Measurements from ENCODE around the gene UHRF1.

The UHRF1 gene

DNA sequence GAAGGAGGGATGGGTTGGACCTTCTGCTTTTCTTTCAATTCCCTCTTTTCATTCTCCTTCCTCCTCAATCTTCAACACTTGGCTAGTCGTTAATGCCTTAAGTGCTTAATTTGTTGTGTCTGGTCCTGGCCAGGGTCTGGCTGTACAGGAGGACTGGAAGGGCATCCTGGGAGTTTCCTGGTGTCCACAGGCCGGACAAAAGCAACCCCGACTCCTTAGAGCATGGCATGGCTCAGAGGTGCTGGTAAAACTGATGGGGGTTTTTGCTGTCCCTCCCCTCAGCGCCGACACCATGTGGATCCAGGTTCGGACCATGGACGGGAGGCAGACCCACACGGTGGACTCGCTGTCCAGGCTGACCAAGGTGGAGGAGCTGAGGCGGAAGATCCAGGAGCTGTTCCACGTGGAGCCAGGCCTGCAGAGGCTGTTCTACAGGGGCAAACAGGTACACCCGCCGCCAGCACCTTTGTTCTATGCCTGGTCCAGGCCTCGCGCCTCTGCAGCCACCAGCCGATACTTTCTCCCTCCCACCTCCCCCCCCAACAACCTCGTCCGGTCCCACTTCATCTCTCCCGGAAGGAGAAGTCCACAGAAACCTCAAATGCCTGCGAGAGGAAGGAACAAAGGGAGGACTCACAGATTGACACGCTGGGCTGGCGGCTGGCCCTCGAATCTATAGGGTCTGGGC, 1.4 kb downstream of the UHRF1 start:
- Histone ChIP-seq H3K4me2 (ENCODE audit: low read length) (peak overlapping the region; percentile 90), H3K9ac (ENCODE audit: low read length) (peak overlapping the region; percentile 96), H3K79me2 (ENCODE audit: low read length) (peaks cover 59% of the 10 kb centered on the region), H2AFZ (ENCODE audit: low read depth, low read length) (no peak overlapping the region), H3K36me3 (replicated peaks; ENCODE audit: low read depth, low read length) (peaks cover 48% of the 10 kb centered on the region), H4K20me1 (ENCODE audit: insufficient read depth, low read length) (peaks cover 42% of the 10 kb centered on the region), H3K27me3 (ENCODE audit: low read depth, low read length) (0 out of 2 replicates have a peak, but pooled peaks cover 11% of the 10 kb centered on the region), H3K4me1 (ENCODE audit: low read length) (peaks cover 23% of the 10 kb centered on the region), H3K9me3 (ENCODE audit: insufficient read depth, low read length) (no peaks in the 10 kb centered on the region), H3K4me3 (ENCODE audit: low read length) (peak overlapping the region; percentile 85), H3K27ac (ENCODE audit: low read length) (peak overlapping the region; percentile 58)
- TF ChIP-seq EZH2phosphoT487 (IDR thresholded peaks at IDR 0.05; ENCODE audit: low read depth), result no peak
- TF ChIP-seq, protein P1, sequence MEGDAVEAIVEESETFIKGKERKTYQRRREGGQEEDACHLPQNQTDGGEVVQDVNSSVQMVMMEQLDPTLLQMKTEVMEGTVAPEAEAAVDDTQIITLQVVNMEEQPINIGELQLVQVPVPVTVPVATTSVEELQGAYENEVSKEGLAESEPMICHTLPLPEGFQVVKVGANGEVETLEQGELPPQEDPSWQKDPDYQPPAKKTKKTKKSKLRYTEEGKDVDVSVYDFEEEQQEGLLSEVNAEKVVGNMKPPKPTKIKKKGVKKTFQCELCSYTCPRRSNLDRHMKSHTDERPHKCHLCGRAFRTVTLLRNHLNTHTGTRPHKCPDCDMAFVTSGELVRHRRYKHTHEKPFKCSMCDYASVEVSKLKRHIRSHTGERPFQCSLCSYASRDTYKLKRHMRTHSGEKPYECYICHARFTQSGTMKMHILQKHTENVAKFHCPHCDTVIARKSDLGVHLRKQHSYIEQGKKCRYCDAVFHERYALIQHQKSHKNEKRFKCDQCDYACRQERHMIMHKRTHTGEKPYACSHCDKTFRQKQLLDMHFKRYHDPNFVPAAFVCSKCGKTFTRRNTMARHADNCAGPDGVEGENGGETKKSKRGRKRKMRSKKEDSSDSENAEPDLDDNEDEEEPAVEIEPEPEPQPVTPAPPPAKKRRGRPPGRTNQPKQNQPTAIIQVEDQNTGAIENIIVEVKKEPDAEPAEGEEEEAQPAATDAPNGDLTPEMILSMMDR (IDR thresholded peaks at IDR 0.05; ENCODE audit: low read depth, low read length), result no peak

DNA sequence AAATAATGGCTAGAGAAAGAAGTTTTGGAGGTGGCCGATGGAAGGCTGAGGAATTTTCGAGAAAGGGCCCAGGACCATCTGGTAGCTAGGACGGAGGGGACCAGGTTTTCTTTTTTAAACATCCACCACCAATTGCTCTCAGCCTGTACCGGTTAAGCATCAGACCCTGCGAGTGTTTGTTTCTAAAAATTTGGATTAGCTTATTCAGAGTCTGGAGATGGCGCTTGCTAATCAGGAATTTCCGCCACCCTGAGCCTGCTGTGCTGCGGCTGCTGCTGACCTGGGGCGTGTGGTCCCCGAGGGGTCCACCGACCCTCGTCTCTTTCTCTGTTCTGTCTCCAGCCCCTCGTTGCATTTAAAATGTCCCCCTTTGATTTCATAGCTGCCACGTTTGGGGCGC, 2.0 kb downstream of the UHRF1 start:
- Histone ChIP-seq H3K27ac (ENCODE audit: low read length) (peak overlapping the region; percentile 58), H3K9ac (ENCODE audit: low read length) (peak overlapping the region; percentile 96), H3K4me1 (ENCODE audit: low read length) (peaks cover 23% of the 10 kb centered on the region), H3K9me3 (ENCODE audit: insufficient read depth, low read length) (no peaks in the 10 kb centered on the region), H3K4me2 (ENCODE audit: low read length) (peak overlapping the region; percentile 90), H2AFZ (ENCODE audit: low read depth, low read length) (no peak overlapping the region), H3K27me3 (ENCODE audit: low read depth, low read length) (0 out of 2 replicates have a peak, but pooled peaks cover 11% of the 10 kb centered on the region), H4K20me1 (ENCODE audit: insufficient read depth, low read length) (peaks cover 48% of the 10 kb centered on the region), H3K36me3 (replicated peaks; ENCODE audit: low read depth, low read length) (peaks cover 53% of the 10 kb centered on the region), H3K4me3 (ENCODE audit: low read length) (peak overlapping the region; percentile 85), H3K79me2 (ENCODE audit: low read length) (peaks cover 64% of the 10 kb centered on the region)
- TF ChIP-seq, protein P1 (IDR thresholded peaks at IDR 0.05; ENCODE audit: low read depth, low read length), result no peak
- TF ChIP-seq EZH2phosphoT487 (IDR thresholded peaks at IDR 0.05; ENCODE audit: low read depth), result no peak

DNA sequence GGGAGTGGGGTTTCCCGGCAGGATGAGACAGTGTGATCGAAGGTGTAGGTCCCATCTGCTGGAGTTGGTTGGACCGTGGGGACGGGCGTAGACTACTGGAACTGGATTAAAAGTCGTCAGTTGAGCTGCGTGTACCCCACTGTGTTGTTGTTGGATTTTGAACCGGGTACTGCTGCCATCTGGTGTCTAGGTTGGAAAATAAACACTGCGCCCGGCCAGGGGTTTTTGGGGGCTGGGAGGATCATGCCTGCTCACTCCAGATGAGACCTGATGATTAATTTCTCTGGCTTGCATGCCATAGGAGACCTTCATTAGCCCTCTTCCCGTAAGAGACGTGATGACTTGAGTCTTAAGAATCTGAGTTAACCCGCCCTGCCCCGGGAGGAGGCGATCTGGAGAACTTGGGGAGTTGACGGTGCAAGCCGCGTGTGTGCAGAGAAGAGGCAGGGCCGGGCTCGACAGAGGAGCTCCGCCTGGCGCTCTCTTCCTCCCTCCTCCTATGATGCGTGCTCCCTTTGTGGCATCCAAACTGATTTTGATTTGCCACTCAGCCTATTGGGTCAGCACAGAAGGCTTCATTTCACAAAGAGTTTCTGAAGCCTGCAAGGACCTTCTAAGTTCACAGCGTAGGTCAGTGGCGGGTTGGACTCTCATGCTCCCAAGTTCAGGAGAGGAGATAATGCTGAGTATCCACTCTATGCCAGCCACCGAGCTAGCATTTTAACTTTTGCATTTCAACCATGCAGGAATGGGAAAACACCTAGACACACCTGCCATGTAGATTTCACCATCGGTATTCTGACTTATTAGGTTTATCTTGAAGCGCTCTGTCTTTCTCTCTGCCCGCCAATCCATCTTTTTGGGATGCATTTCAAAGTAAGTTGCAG, 2.7 kb downstream of the UHRF1 start:
- Histone ChIP-seq H4K20me1 (ENCODE audit: insufficient read depth, low read length) (peaks cover 55% of the 10 kb centered on the region), H3K9me3 (ENCODE audit: insufficient read depth, low read length) (no peaks in the 10 kb centered on the region), H3K4me1 (ENCODE audit: low read length) (peaks cover 23% of the 10 kb centered on the region), H3K27ac (ENCODE audit: low read length) (peak overlapping the region; percentile 58), H3K36me3 (replicated peaks; ENCODE audit: low read depth, low read length) (peaks cover 58% of the 10 kb centered on the region), H2AFZ (ENCODE audit: low read depth, low read length) (no peak overlapping the region), H3K4me2 (ENCODE audit: low read length) (peak overlapping the region; percentile 90), H3K9ac (ENCODE audit: low read length) (peak overlapping the region; percentile 96), H3K79me2 (ENCODE audit: low read length) (peaks cover 71% of the 10 kb centered on the region), H3K27me3 (ENCODE audit: low read depth, low read length) (0 out of 2 replicates have a peak, but pooled peaks cover 7% of the 10 kb centered on the region), H3K4me3 (ENCODE audit: low read length) (peak overlapping the region; percentile 85)
- TF ChIP-seq, protein P1 (IDR thresholded peaks at IDR 0.05; ENCODE audit: low read depth, low read length), result peak; percentile 78
- no peak for TF ChIP-seq EZH2phosphoT487 (IDR thresholded peaks at IDR 0.05; ENCODE audit: low read depth)
